HG02938 (cell line): ENCODE results near the gene LRP4.
"Not testable (repeated sequence)": the region's sequence is repeated elsewhere in the genome, so short reads cannot be mapped to it uniquely, and the experiment has no call there.

Experiments used
- ATAC-seq: cut with Tn5 transposase; IDR thresholded peaks from one replicate; pipeline ENCODE4 v1.9.1; 2021; ENCODE audit warnings: mild to moderate bottlenecking, moderate library complexity; ENCODE audit not compliant: unreplicated experiment

LRP4 gene

GRCh38 chr11:46918083-46918787 lies at the start of gene LRP4:
Gene LRP4 (minus strand): TSS chr11:46918550. CDS start chr11:46918379, 171 bp downstream.
- ATAC-seq = no peak

GRCh38 chr11:46967962-46968361 lies 49.6 kb upstream of the LRP4 start:
- ATAC-seq = no peak

- no peak for ATAC-seq
Measured at GRCh38 chr11:46966773-46967172, 48.4 kb upstream of the LRP4 start.

GRCh38 chr11:46963844-46964243 lies 45.5 kb upstream of the LRP4 start:
- ATAC-seq = no peak

GRCh38 chr11:46961886-46962285 lies 43.5 kb upstream of the LRP4 start:
- not testable (repeated sequence) for ATAC-seq

- ATAC-seq = no peak
Measured at GRCh38 chr11:46961041-46961440, 42.7 kb upstream of the LRP4 start.

GRCh38 chr11:46958777-46959176 lies 40.4 kb upstream of the LRP4 start:
- ATAC-seq = no peak

- ATAC-seq = no peak
Measured at GRCh38 chr11:46953093-46953492, 34.7 kb upstream of the LRP4 start.

GRCh38 chr11:46952553-46952952 lies 34.2 kb upstream of the LRP4 start:
- no peak for ATAC-seq

GRCh38 chr11:46951864-46952263 lies 33.5 kb upstream of the LRP4 start:
- no peak for ATAC-seq

GRCh38 chr11:46949297-46949696 lies 30.9 kb upstream of the LRP4 start:
- no peak for ATAC-seq

GRCh38 chr11:46948378-46949131 lies 30.2 kb upstream of the LRP4 start:
- no peak for ATAC-seq

GRCh38 chr11:46947399-46948077 lies 29.2 kb upstream of the LRP4 start:
- no peak for ATAC-seq

GRCh38 chr11:46944356-46945075 lies 26.2 kb upstream of the LRP4 start:
- ATAC-seq = no peak

- no peak for ATAC-seq
Measured at GRCh38 chr11:46942172-46942571, 23.8 kb upstream of the LRP4 start.

- ATAC-seq = peak; percentile 89
Measured at GRCh38 chr11:46936138-46937110, 18.1 kb upstream of the LRP4 start, which contains the start of gene CSTPP1. Gene CSTPP1 (plus strand): TSS chr11:46936761. CDS start chr11:46936806, 45 bp downstream.

- ATAC-seq = no peak
Measured at GRCh38 chr11:46930089-46930488, 11.7 kb upstream of the LRP4 start.

GRCh38 chr11:46928701-46929100 lies 10.4 kb upstream of the LRP4 start:
- not testable (repeated sequence) for ATAC-seq

GRCh38 chr11:46927928-46928327 lies 9.6 kb upstream of the LRP4 start:
- not testable (repeated sequence) for ATAC-seq

GRCh38 chr11:46920755-46921154 lies 2.4 kb upstream of the LRP4 start:
- no peak for ATAC-seq
